Retina (tissue), 1 donor: ENCODE data around the gene CCDC187.

ENCODE experiments used
- DNase-seq: peaks from one replicate; pipeline ENCODE4 v3.0.0-alpha.2; 2016

The CCDC187 gene

DNA sequence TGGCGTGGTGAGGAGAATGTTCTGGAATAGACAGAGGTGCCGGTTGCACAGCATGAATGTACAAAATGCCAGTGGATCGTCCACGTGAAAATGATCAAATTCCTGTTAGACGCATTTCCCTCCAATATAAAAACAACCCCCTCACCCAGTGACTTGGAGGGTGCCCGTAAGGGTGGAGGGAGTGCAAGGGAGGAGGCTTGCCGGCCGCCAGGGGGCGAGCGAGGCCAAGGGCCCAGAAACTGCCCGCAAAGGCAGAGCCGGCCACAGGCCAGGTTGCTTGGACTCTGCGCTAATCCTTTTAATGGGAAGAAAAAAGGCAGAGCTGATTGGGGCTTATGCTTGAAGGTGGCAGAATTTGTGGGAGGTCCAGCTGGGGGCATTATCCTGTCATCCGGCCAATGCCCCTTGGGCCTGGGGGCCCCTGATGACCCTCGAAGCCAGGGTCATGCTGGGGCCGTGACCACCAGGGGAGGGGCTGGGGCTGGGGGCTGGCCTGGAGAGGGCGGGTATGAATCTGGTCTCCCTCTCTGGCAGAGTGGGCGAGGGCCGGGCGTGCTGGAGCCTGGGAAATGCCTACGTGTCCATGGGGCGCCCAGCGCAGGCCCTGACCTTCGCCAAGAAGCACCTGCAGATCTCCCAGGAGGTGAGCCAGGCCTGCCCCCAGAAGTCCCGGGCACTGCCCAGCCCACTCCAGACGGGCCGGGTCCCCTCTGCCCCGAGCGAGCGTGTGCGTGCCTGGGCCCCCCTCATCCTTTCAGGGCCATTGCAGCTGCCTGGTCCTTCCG lies 35.5 kb upstream of the CCDC187 start:
- DNase-seq, result peak; percentile 73

- DNase-seq, result no peak
Measured at GRCh38 chr9:136338511-136338910, 34.6 kb upstream of the CCDC187 start.

GRCh38 chr9:136337416-136338395 lies 33.8 kb upstream of the CCDC187 start:
- no peak for DNase-seq

GRCh38 chr9:136336881-136337280 lies 33.0 kb upstream of the CCDC187 start:
- no peak for DNase-seq

DNA sequence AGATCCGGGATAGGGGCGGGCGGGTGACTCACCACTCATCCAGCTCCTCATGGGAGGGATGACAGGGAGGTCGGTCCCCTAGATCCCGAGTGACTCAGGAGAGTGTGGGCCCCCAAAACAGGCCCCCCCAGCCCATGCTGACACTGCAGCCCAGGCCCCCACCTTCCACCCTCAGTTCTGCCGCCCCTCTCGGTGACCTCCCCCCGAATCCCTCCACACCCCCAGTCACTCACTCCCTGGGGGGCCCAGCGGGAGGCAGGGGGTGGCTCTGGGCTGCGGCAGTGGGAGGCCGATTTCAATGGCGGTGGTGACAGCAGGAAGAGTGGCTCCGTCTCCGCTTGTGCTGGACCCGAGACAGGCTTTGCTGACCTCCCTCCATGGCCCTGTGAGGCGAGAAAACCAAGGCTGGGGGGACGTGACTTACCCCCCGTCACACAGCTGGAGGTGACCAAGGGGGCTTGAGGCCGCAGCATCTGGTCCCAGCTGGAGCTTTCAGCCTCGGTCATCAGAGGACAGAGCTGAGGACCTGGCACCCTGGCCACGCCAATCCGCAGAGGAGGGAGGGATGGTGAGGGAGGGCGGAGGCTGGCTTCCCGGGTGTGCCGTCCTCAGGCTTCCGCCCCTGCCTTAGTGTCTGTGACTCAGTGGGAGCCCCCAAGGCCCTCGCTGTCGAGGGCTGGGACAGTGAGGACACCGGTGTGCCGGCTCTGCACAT lies 32.4 kb upstream of the CCDC187 start:
- DNase-seq, result no peak

- DNase-seq, result no peak
Measured at GRCh38 chr9:136335296-136336155, 31.6 kb upstream of the CCDC187 start.

GRCh38 chr9:136334541-136334940 lies 30.6 kb upstream of the CCDC187 start:
- no peak for DNase-seq

- no peak for DNase-seq
Measured at GRCh38 chr9:136333486-136333885, 29.6 kb upstream of the CCDC187 start.

DNA sequence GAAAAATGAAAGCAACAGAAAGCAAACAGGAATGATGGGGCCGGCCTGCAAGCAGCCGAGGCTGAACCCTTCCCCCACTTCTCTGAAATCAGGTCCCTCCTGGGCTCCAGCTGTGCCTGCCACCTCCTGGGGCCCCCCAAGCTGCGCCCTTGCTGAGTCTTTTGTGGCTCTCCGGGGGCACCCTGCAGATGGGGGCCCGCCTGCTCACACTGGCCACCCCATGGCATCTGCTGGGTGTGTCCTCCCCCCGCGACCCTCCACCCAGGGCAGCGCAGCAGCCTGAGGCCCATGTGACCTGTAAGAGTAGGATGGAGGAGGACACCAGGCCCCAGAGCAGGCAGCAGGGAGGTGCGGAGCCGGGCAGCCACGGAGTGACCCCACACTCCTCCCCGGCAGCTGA lies 29.2 kb upstream of the CCDC187 start:
- no peak for DNase-seq

DNA sequence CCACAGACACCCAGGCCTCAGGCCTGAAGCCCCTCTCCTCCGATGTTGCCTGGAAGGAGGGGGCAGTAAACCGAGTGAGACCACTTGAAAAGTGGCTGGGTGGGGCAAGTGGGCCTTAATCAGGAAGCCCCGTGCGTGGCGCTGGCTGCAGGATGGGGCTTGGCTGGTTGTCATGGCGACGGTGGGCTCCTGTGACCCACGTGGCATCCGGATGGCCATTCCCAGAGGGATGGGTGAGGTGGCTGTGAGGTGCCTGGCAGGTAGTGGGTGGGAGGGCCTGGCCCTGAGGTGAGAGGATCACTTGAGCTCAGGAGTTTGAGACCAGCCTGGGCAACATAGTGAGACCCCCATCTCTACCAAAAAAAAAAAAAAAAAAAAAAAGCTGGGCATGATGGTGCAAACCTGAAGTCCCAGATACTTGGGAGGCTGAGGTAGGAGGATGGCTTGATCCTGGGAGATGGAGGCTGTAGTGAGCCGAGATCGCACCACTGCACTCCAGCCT lies 28.6 kb upstream of the CCDC187 start:
- no peak for DNase-seq

GRCh38 chr9:136331556-136332481 lies 27.9 kb upstream of the CCDC187 start:
- DNase-seq, result no peak

- no peak for DNase-seq
Measured at GRCh38 chr9:136331030-136331429, 27.1 kb upstream of the CCDC187 start.

DNA sequence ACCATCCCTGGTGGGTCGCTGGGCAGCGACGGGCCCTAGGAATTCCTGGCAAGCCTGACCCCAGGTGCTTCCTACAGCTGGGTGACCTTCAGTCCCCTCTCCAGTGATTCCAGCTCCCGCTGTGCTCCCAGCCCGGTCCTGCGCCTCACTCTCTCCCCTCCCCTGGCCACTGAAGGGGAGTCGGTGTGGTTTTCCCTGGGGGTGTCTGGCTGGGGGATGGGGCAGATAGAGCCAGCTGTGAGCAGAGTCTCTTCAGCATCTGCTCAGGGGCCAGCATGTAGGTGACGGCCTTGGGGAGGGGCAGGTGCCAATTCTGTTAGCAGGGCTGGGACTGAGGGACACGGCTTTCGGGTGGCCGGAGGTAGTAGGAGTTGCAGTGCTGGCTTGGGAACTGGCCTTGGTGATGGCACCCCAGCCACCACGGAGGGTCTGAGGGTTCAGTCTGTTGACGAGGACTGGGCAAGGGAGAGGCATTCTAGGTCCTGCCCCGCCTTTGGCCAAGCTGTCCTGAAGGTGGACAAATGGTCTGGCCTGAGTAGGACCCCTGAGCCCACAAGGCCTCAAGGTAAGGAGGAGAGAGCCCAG lies 26.6 kb upstream of the CCDC187 start:
- DNase-seq, result no peak

- DNase-seq, result no peak
Measured at GRCh38 chr9:136329636-136330405, 25.9 kb upstream of the CCDC187 start.

DNA sequence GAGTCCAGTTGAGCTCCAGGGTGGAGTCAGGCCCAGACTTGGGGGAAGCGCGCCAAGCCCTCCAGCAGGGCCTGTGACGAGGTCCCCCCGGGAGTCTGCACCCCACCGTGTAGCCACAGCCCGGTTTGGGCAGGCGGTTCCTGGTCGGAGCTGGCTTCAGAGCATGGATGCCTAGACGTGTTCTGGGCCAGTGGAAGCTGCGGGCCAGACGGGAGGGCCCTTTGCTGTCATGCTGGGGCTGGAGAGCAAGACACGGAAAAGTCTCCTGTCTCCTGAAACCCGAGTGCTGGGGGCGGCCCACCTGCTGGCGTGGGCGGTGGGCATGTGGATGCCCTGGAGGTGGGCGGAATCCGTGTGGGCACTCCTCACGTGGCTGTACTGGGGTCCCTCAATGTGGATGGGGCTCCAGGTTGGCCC lies 25.3 kb upstream of the CCDC187 start:
- no peak for DNase-seq

DNA sequence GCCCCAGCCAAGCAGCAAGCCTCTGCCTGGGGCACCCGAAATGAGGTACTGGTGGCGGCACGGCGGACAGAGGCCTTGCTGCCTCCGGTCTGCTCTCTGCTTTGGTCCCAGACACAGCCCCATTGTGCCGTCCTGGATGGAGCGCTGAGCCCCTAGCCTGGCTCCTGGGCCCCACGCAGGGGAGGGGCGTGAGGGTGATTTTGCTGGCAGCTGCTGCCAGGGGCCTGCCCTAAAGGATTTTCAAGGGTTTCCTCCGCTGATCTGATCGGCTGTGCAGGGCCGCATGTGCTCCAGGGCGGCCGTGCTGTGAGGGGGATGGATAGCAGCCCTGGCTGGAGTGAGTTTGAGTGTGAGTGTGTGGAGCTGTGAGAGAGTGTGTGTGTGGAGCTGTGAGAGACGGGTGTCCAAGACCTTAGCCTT lies 24.7 kb upstream of the CCDC187 start:
- DNase-seq, result peak; percentile 87

GRCh38 chr9:136328011-136328621 lies 24.2 kb upstream of the CCDC187 start:
- DNase-seq, result peak; percentile 79

GRCh38 chr9:136327304-136327974 lies 23.5 kb upstream of the CCDC187 start, which contains the start of gene GPSM1:
Gene GPSM1, plus strand, starts transcription at chr9:136327539. Its CDS starts 157 bp downstream, at chr9:136327696.
- no peak for DNase-seq
